HEK293T (cell line): ENCODE measurements around the gene CASS4.

Experiments used
- ARNT ChIP-seq: fragments of 450-650 bp; IDR thresholded peaks from 2 replicates; pipeline ENCODE4 v1.6.1; 2017; ENCODE audit warnings: mild to moderate bottlenecking
- BHLHE40 ChIP-seq: fragments of 450-650 bp; IDR thresholded peaks from 2 replicates; pipeline ENCODE4 v1.6.1; 2016; ENCODE audit warnings: mild to moderate bottlenecking, moderate library complexity, borderline replicate concordance
- ELF4 ChIP-seq: fragments of 450-650 bp; IDR thresholded peaks from 2 replicates; pipeline ENCODE4 v1.6.1; 2017; ENCODE audit warnings: antibody characterized with exemption
- FOXA1 ChIP-seq: fragments of 450-650 bp; IDR thresholded peaks from 2 replicates; pipeline ENCODE4 v1.6.1; 2016; ENCODE audit warnings: mild to moderate bottlenecking
- FOXK2 ChIP-seq: fragments of 450-650 bp; IDR thresholded peaks from 2 replicates; pipeline ENCODE4 v1.6.1; 2016; ENCODE audit warnings: mild to moderate bottlenecking
- FOXM1 ChIP-seq: fragments of 450-650 bp; IDR thresholded peaks from 2 replicates; pipeline ENCODE4 v1.6.1; 2017; ENCODE audit warnings: mild to moderate bottlenecking, borderline replicate concordance
- HDGF ChIP-seq: fragments of 450-650 bp; IDR thresholded peaks from 2 replicates; pipeline ENCODE4 v1.6.1; 2017; ENCODE audit warnings: antibody characterized with exemption, borderline replicate concordance
- SP1 ChIP-seq: fragments of 450-650 bp; IDR thresholded peaks from 2 replicates; pipeline ENCODE4 v1.6.1; 2017
- TARDBP ChIP-seq: fragments of 450-650 bp; IDR thresholded peaks from 2 replicates; pipeline ENCODE4 v1.6.1; 2016
- ZNF384 ChIP-seq: fragments of 450-650 bp; IDR thresholded peaks from 2 replicates; pipeline ENCODE4 v1.6.1; 2016

- TF ChIP-seq BHLHE40 (no peak), SP1 (no peak), HDGF (no peak), TARDBP (no peak), FOXM1 (no peak), ARNT (no peak), ZNF384 (no peak), ELF4 (no peak), FOXK2 (no peak), FOXA1 (no peak)
These were observed 39.2 kb upstream of the CASS4 start for GRCh38 chr20:56372850-56373249.
